ENCODE data around the gene ERCC4. TPM values are rescaled to one million over a fixed set of nuclear protein-coding genes. Genes with fewer than 3 reads are reported as not detected.
A peak's percentile ranks its signal among the peaks of the same experiment; 100 is the strongest.

ERCC4 gene
- 5.4 and 8.2 TPM in 2 replicates for total RNA-seq (2014; rRNA removed; shearing (Covaris generic))
- polyA plus RNA-seq (2016; fragmentation: Nextera tagmentation; extraction: Ambion mirVana) = 21.6 and 24.0 TPM in 2 replicates
- long read RNA-seq, transcript ERCC4-207 (6 exons, 2,073 nt) = major isoform, 7 of 9 reads
- long read RNA-seq, partial matches to known transcripts = 1 of 9 reads
- long read RNA-seq, other reads (novel, unspliced or antisense) = 1 of 9 reads

GRCh38 chr16:13919683-13920509, at the start of gene ERCC4:
Gene ERCC4 (plus strand): TSS chr16:13920154. CDS start chr16:13920166, 12 bp downstream.
- no peaks in the 10 kb centered on the region for H3K4me1 ChIP-seq (ENCODE audit: insufficient read depth)
- peak; percentile 100 for DNase-seq (ENCODE audit: low spot score)
- peak within 1 kb of the TSS; percentile 67 for H2AFZ ChIP-seq
- H3K9me3 Mint-ChIP-seq = no peaks in the 10 kb centered on the region
- peaks cover 4% of the 10 kb centered on the region; the same call in 2 of the 3 replicates for H3K36me3 Mint-ChIP-seq (ENCODE audit: low read depth)
- TF ChIP-seq NANOG (IDR thresholded peaks at IDR 0.05; ENCODE audit: borderline replicate concordance) (no peak), POLR2AphosphoS5 (IDR thresholded peaks at IDR 0.05; ENCODE audit: low read depth) (peak; percentile 82), ETS1 (IDR thresholded peaks at IDR 0.05) (no peak), EZH2 (IDR thresholded peaks at IDR 0.05; ENCODE audit: low read depth, unreplicated experiment) (no peak), JUNB (IDR thresholded peaks at IDR 0.05; ENCODE audit: unreplicated experiment) (no peak), ZNF331 (CRISPR knock-in tag; IDR thresholded peaks at IDR 0.05; ENCODE audit: low read depth) (no peak), EZH2phosphoT487 (IDR thresholded peaks at IDR 0.05; ENCODE audit: unreplicated experiment) (no peak), CREB1 (CRISPR knock-in tag; IDR thresholded peaks at IDR 0.05; ENCODE audit: low read depth) (no peak), ZNF114 (CRISPR knock-in tag; IDR thresholded peaks at IDR 0.05) (no peak), STAT1 (IDR thresholded peaks at IDR 0.05; ENCODE audit: unreplicated experiment) (no peak)
- TF ChIP-seq, protein P1, sequence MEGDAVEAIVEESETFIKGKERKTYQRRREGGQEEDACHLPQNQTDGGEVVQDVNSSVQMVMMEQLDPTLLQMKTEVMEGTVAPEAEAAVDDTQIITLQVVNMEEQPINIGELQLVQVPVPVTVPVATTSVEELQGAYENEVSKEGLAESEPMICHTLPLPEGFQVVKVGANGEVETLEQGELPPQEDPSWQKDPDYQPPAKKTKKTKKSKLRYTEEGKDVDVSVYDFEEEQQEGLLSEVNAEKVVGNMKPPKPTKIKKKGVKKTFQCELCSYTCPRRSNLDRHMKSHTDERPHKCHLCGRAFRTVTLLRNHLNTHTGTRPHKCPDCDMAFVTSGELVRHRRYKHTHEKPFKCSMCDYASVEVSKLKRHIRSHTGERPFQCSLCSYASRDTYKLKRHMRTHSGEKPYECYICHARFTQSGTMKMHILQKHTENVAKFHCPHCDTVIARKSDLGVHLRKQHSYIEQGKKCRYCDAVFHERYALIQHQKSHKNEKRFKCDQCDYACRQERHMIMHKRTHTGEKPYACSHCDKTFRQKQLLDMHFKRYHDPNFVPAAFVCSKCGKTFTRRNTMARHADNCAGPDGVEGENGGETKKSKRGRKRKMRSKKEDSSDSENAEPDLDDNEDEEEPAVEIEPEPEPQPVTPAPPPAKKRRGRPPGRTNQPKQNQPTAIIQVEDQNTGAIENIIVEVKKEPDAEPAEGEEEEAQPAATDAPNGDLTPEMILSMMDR (conservative IDR thresholded peaks at IDR 0.05; ENCODE audit: low read depth in 2 of 2) = peak; percentile 83 to 84
- TF ChIP-seq, protein P2, sequence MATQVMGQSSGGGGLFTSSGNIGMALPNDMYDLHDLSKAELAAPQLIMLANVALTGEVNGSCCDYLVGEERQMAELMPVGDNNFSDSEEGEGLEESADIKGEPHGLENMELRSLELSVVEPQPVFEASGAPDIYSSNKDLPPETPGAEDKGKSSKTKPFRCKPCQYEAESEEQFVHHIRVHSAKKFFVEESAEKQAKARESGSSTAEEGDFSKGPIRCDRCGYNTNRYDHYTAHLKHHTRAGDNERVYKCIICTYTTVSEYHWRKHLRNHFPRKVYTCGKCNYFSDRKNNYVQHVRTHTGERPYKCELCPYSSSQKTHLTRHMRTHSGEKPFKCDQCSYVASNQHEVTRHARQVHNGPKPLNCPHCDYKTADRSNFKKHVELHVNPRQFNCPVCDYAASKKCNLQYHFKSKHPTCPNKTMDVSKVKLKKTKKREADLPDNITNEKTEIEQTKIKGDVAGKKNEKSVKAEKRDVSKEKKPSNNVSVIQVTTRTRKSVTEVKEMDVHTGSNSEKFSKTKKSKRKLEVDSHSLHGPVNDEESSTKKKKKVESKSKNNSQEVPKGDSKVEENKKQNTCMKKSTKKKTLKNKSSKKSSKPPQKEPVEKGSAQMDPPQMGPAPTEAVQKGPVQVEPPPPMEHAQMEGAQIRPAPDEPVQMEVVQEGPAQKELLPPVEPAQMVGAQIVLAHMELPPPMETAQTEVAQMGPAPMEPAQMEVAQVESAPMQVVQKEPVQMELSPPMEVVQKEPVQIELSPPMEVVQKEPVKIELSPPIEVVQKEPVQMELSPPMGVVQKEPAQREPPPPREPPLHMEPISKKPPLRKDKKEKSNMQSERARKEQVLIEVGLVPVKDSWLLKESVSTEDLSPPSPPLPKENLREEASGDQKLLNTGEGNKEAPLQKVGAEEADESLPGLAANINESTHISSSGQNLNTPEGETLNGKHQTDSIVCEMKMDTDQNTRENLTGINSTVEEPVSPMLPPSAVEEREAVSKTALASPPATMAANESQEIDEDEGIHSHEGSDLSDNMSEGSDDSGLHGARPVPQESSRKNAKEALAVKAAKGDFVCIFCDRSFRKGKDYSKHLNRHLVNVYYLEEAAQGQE (IDR thresholded peaks at IDR 0.05; ENCODE audit: unreplicated experiment) = no peak
- TF ChIP-seq, protein P3, sequence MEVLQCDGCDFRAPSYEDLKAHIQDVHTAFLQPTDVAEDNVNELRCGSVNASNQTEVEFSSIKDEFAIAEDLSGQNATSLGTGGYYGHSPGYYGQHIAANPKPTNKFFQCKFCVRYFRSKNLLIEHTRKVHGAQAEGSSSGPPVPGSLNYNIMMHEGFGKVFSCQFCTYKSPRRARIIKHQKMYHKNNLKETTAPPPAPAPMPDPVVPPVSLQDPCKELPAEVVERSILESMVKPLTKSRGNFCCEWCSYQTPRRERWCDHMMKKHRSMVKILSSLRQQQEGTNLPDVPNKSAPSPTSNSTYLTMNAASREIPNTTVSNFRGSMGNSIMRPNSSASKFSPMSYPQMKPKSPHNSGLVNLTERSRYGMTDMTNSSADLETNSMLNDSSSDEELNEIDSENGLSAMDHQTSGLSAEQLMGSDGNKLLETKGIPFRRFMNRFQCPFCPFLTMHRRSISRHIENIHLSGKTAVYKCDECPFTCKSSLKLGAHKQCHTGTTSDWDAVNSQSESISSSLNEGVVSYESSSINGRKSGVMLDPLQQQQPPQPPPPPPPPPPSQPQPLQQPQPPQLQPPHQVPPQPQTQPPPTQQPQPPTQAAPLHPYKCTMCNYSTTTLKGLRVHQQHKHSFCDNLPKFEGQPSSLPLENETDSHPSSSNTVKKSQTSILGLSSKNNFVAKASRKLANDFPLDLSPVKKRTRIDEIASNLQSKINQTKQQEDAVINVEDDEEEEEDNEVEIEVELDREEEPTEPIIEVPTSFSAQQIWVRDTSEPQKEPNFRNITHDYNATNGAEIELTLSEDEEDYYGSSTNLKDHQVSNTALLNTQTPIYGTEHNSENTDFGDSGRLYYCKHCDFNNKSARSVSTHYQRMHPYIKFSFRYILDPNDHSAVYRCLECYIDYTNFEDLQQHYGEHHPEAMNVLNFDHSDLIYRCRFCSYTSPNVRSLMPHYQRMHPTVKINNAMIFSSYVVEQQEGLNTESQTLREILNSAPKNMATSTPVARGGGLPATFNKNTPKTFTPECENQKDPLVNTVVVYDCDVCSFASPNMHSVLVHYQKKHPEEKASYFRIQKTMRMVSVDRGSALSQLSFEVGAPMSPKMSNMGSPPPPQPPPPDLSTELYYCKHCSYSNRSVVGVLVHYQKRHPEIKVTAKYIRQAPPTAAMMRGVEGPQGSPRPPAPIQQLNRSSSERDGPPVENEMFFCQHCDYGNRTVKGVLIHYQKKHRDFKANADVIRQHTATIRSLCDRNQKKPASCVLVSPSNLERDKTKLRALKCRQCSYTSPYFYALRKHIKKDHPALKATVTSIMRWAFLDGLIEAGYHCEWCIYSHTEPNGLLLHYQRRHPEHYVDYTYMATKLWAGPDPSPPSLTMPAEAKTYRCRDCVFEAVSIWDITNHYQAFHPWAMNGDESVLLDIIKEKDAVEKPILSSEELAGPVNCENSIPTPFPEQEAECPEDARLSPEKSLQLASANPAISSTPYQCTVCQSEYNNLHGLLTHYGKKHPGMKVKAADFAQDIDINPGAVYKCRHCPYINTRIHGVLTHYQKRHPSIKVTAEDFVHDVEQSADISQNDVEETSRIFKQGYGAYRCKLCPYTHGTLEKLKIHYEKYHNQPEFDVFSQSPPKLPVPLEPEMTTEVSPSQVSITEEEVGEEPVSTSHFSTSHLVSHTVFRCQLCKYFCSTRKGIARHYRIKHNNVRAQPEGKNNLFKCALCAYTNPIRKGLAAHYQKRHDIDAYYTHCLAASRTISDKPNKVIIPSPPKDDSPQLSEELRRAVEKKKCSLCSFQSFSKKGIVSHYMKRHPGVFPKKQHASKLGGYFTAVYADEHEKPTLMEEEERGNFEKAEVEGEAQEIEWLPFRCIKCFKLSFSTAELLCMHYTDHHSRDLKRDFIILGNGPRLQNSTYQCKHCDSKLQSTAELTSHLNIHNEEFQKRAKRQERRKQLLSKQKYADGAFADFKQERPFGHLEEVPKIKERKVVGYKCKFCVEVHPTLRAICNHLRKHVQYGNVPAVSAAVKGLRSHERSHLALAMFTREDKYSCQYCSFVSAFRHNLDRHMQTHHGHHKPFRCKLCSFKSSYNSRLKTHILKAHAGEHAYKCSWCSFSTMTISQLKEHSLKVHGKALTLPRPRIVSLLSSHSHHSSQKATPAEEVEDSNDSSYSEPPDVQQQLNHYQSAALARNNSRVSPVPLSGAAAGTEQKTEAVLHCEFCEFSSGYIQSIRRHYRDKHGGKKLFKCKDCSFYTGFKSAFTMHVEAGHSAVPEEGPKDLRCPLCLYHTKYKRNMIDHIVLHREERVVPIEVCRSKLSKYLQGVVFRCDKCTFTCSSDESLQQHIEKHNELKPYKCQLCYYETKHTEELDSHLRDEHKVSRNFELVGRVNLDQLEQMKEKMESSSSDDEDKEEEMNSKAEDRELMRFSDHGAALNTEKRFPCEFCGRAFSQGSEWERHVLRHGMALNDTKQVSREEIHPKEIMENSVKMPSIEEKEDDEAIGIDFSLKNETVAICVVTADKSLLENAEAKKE (CRISPR knock-in tag; IDR thresholded peaks at IDR 0.05) = no peak
- no peaks in the 10 kb centered on the region for H3K27me3 ChIP-seq (ENCODE audit: insufficient read depth)
- peak within 1 kb of the TSS; percentile 93 for H3K27ac Mint-ChIP-seq
- peak; percentile 97 for ATAC-seq
- no peaks in the 10 kb centered on the region for H3F3A ChIP-seq (replicated peaks; ENCODE audit: low read depth)
- no peaks in the 10 kb centered on the region for H3K9me2 ChIP-seq (ENCODE audit: insufficient read depth)
- H3K27ac ChIP-seq (ENCODE audit: low read depth) = peak within 1 kb of the TSS; percentile 18; the same call in 1 of the 2 replicates
- no peaks in the 10 kb centered on the region for H3K79me2 ChIP-seq (replicated peaks; ENCODE audit: insufficient read depth)
- peaks cover 3% of the 10 kb centered on the region for H3K27me3 Mint-ChIP-seq (ENCODE audit: insufficient read depth, low read depth, poor library complexity)
- peaks cover 20% of the 10 kb centered on the region for H3K4me1 Mint-ChIP-seq
- H3K36me3 ChIP-seq (ENCODE audit: insufficient read depth) = no peaks in the 10 kb centered on the region; the same call in 1 of the 2 replicates
- H3K4me3 Mint-ChIP-seq = peak within 1 kb of the TSS; percentile 97
- peak within 1 kb of the TSS; percentile 77 for H3K4me3 ChIP-seq
- peak within 1 kb of the TSS; percentile 86 for H3K4me2 ChIP-seq
- no peaks in the 10 kb centered on the region for H4K20me1 ChIP-seq (replicated peaks; ENCODE audit: insufficient read depth)

All from GM23338 (cell line).